COLO829 (cell line): ENCODE data around the gene ABCE1.

Experiments
- DNase-seq: peaks from one replicate; pipeline ENCODE4 v3.0.0; 2012; ENCODE audit warnings: low spot score

ABCE1 gene

GRCh38 chr4:145097821-145098674, at the start of gene ABCE1, which contains the start of gene ANAPC10:
TSS of gene ABCE1 (plus strand) at chr4:145098311. CDS start at chr4:145104413, 6,102 bp downstream.
TSS of gene ANAPC10 (minus strand) at chr4:145098196. CDS start at chr4:145096099, 2,097 bp downstream.
- DNase-seq: peak; percentile 99

GRCh38 chr4:145048817-145049216, 49.3 kb upstream of the ABCE1 start:
- no peak for DNase-seq

GRCh38 chr4:145049241-145049640, 48.9 kb upstream of the ABCE1 start:
- DNase-seq: no peak

- no peak for DNase-seq
These were observed 42.4 kb upstream of the ABCE1 start for GRCh38 chr4:145055533-145056257.

- no peak for DNase-seq
These were observed 41.6 kb upstream of the ABCE1 start for GRCh38 chr4:145056325-145057130.

- DNase-seq: no peak
These were observed 39.9 kb upstream of the ABCE1 start for GRCh38 chr4:145058256-145058655.

GRCh38 chr4:145061318-145061920, 36.7 kb upstream of the ABCE1 start:
- peak; percentile 28 for DNase-seq

- peak; percentile 30 for DNase-seq
These were observed 32.0 kb upstream of the ABCE1 start for GRCh38 chr4:145066063-145066501.

- DNase-seq: no peak
These were observed 28.8 kb upstream of the ABCE1 start for GRCh38 chr4:145069361-145069760.

- DNase-seq: no peak
These were observed 26.6 kb upstream of the ABCE1 start for GRCh38 chr4:145071560-145071959.

GRCh38 chr4:145075742-145076468, 22.2 kb upstream of the ABCE1 start:
- no peak for DNase-seq

- DNase-seq: no peak
These were observed 21.6 kb upstream of the ABCE1 start for GRCh38 chr4:145076469-145076855.

GRCh38 chr4:145081756-145082155, 16.4 kb upstream of the ABCE1 start:
- no peak for DNase-seq

GRCh38 chr4:145083891-145084605, 14.1 kb upstream of the ABCE1 start:
- peak; percentile 64 for DNase-seq

GRCh38 chr4:145090380-145090779, 7.7 kb upstream of the ABCE1 start:
- DNase-seq: no peak

- DNase-seq: no peak
These were observed 4.5 kb upstream of the ABCE1 start for GRCh38 chr4:145093638-145094037.

GRCh38 chr4:145097331-145097820, 735 bp upstream of the ABCE1 start:
- DNase-seq: peak; percentile 20

GRCh38 chr4:145098675-145099037, 545 bp downstream of the ABCE1 start:
- peak; percentile 82 for DNase-seq

- DNase-seq: peak; percentile 66
These were observed 1.5 kb downstream of the ABCE1 start for GRCh38 chr4:145099653-145100052.

- DNase-seq: no peak
These were observed 3.0 kb downstream of the ABCE1 start for GRCh38 chr4:145101091-145101490.
